Measurements from ENCODE around the gene NMUR2. TPM values are rescaled to one million over a fixed set of nuclear protein-coding genes. Genes with fewer than 3 reads are reported as not detected.

NMUR2 gene
- total RNA-seq, 3 donors from 2014 or later: not detected

DNA sequence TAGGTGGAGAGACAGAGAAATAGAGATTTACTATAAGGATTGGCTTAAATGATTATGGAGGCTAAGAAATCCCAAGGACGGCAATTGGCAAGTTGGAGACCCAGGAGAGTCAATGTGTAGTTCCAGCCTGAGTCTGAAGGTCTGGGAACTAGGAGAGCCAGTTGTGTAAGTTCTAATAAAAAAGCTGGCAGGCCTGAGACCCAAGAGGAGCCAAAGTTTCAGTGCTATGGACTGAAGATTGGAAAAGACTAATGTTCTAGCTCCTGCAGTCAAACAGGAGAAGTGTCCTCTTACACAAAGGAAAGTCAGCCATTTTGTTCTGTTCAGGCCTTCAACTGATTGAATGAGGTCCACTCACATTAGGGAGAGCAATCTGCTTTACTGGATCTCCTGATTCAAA lies 50.0 kb downstream of the NMUR2 start:
- peaks cover 2% of the 10 kb centered on the region for H3K27me3 Mint-ChIP-seq (ENCODE audit: low read depth)
- ATAC-seq (no peak), DNase-seq (no peak)
- no peak overlapping the region for H3K4me3 Mint-ChIP-seq
- no peaks in the 10 kb centered on the region for H3K4me1 Mint-ChIP-seq (ENCODE audit: low read depth)
- no peaks in the 10 kb centered on the region for H3K36me3 Mint-ChIP-seq (ENCODE audit: insufficient read depth)
- no peaks in the 10 kb centered on the region for H3K9me3 Mint-ChIP-seq

DNA sequence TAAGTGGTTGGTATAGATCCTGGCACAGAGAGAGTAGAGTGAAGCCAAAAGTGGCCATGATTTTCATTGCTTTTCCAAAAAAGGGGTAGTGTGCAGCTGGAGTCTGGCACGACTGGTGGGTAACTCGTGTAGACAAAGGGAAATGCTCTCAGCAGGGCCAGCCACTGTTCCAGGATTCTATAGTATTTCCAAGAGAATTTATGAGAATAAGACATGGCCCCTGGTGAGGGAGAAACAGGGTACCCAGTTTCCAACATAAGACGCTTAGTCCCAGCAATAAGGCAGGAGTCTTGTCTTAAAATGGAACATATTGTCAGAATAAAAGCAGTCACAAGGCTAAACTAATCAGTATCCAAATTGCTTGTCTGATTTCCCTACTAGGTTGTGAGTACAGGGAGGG lies 52.1 kb downstream of the NMUR2 start:
- ATAC-seq (no peak), DNase-seq (no peak)
- H3K36me3 Mint-ChIP-seq (ENCODE audit: insufficient read depth): no peaks in the 10 kb centered on the region
- H3K4me1 Mint-ChIP-seq (ENCODE audit: low read depth): no peaks in the 10 kb centered on the region
- H3K27me3 Mint-ChIP-seq (ENCODE audit: low read depth): peaks cover 2% of the 10 kb centered on the region
- H3K4me3 Mint-ChIP-seq: no peak overlapping the region
- H3K9me3 Mint-ChIP-seq: no peaks in the 10 kb centered on the region

DNA sequence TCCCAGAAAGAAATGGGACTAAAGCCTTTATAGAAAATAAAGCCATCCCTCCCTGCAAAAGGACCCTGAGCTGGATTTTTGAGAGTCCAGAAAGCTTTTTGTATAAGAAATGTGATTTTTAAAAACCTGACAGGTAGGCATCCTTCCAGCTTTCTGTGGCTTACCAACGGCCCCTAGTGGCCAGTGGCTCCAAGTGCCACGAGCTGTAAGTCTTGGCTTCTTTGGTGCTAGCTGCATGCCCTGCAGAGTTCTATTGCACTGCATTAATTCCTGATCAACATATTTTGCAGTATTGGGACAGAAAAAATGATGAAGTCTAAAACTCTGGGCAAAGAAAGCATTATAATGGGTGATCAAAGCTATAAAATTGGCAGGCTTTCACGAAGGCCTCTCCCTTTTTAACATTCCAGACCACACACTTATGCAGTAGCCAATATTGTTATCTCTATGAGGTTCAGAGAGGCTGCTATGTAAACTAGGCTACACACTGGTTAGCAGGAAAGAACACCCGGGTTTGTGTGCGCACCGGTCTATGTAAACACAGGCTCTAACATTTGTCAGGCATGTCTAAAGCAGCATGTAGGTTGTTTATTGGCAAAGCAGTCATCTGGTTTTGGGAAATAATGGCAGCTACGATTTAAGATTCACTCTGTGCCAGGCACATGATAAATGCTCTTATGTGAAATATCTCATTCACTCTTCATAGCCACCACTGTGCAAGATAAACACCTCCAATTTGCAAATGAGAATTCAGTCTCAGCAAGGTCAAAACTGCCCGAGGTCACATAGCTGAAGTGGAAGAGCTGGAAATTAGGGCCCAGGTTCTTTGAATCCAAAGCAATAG lies 55.2 kb downstream of the NMUR2 start:
- no peak overlapping the region for H3K4me3 Mint-ChIP-seq
- H3K4me1 Mint-ChIP-seq (ENCODE audit: low read depth): no peaks in the 10 kb centered on the region
- peaks cover 4% of the 10 kb centered on the region for H3K27me3 Mint-ChIP-seq (ENCODE audit: low read depth)
- no peaks in the 10 kb centered on the region for H3K9me3 Mint-ChIP-seq
- DNase-seq (no peak), ATAC-seq (no peak)
- H3K36me3 Mint-ChIP-seq (ENCODE audit: insufficient read depth): no peaks in the 10 kb centered on the region

All from activated T-cell treated with anti-CD3 and anti-CD28 coated beads, Interleukin-2, amount 50 U/mL, for 4 hours (primary cell).